ENCODE data around the gene FSCN2.
A peak's percentile ranks its signal among the peaks of the same experiment; 100 is the strongest.

The FSCN2 gene

DNA sequence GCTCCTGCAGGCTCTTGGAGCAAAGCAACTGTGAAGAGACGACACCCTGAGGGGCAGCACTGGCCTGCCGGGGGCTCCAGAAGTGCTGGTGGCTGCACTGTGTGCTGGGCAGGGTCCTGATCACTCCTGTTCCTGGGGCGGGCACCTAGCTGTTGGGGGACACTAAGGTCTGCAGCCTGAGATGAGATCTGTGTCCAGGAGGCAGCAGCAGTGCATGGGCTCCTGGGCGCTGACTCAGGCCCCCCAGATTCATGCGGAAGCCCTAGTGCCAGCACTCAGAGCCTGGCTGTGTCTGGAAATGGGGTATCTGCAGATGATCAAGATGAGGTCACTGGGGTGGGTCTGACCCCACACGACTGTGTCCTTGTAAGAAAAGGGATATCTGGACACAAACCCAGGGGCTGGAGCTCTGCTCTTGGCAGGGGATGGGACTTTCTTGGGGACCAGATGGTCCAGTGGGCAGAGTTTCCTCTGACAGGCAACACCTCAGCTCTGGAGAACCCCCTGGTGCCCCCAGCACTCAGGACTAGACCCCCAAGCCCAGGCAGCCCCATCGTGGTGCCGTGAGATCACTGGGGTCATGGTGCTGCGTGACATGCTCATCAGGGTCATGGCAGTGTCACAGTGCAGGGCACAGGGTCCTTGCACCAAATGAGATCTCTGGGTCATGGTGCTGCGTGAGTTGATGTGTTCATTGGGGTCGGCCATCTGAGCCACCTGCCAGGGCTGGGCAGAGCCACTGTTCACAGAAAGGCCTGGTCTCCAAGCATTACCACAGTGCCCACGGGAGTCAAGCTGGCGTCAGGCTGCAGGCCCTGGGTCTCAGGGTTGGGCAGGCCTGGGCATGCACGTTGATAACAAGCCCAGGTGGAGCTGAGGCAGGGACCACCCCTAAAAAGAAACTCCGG lies 14.5 kb downstream of the FSCN2 start:
- no peak for DNase-seq

DNA sequence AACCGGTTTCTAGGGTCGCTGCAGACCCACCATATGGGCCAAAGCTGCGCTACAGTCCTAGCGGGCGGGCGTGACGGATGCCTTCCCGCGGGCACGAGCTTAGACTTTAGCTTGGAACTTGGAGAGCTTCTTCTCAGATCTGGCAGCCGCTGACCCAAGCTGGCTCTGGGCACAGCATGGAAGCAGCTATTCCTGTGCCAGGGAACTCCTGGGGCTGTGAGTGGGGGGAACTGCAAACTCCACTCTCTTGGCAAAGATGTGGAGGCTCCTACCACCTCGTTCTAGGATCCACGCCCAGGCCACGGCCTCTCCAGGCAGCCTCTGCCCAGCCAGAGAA lies 15.1 kb downstream of the FSCN2 start:
- no peak for DNase-seq

DNA sequence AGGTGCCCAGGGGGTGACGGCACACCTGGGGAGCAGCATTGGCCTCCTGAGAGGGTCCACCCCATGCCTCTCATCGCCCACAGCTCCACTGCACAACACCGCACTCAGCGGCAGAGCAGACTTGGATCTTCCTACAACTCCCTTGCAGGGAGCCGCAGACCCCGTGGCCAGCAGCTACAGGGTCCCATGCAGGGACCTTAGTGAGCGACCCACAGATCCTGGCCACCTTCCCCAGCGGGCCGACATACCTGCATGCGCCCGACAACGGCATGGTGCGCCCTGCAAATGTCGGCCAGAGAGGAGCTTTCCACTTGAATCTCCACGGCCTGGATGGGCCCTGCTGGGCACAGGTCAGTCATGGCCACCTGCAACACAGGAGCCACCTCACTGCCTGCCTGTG lies 15.6 kb downstream of the FSCN2 start:
- no peak for DNase-seq

- no peak for DNase-seq
Measured at GRCh38 chr17:81544281-81544974, 16.3 kb downstream of the FSCN2 start.

DNA sequence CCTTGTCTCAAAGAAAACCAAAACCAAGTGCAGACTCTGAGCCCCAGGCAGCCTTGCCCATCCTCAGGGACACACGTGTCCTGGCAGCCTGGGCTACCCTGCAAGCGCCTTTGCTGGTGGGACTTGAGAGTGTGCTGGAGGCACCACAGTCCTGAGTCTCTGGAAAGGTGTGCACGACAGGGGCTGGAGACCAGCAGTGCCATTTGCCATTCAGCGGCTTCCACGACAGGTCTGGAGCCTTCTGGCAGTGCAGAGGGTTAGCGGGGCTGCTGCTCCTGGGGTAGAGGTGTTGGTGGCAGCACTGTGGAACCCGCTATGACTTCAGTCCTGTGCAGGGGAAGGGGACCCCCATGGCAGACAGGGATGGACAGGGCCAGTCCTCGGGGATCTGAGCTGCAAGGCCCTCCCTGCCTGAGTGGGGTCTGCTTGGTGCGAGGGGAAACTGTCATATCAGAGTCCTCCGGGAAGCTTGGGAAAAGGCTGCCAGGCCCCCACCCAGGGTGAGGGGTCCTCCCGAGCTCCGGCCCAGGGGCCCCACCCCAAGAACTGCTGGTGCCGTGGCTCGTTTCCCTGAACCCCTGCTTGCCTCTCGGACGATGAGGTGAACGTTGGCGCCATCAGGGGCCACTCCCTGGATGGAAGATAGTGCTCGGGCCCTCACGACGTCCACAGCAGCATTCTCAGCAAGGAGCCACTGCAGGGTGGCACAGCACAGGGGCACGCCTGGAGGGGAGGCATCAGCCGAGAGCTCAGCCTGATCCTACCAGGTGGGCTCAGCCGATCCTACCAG lies 17.2 kb downstream of the FSCN2 start:
- DNase-seq, result no peak

DNA sequence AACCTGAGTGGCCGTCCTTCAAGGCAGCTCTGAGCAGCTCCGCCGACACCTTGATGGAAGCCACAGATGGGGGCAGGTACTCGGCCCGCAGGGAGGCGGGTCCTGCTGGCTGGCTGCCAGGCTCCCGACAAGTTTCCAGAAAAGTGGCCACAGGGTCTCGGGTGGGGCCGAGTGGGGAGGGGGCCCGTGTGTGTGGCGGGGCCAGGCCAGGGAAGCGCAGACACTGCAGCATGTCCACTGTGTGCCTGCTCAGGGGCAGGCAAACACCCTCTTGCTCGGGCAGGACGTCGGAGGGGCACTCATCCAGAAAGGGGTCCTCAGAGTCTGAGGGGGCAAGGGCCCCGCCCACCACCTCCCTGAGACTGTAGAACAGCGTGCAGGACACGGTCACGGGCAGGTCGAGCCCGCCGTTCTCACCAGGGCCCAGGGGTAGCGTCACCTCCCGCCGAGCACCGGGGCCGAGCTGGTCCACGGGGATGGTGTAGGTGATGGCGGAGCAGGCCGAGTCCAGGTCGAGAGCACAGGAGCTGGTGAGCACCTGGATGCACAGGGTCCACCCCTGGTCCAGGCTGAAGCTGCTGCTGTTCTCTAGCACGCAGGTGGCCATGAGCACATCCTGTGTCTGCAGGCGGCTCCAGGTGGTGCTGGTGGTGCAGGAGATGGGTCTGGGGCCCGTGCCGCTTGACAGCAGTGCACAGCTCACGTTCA lies 18.9 kb downstream of the FSCN2 start:
- DNase-seq, result no peak

DNA sequence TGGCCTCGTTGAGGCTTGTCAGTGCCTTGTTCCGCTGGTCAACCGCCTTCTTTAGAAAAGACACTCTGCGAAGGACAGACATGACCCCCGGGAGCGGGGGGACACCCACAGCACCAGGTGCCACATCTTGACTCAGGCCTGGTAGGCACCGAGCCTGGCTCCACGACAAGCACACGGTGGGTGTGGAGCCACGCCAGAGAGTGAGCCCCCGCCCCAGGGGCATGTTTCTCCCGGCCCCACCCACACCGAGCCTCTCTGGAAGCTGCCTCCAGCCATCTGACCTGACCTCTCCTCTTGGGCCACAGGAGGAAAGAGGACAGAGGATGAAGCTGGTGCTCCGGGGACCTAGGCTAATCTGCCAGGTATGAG lies 19.4 kb downstream of the FSCN2 start:
- no peak for DNase-seq

- DNase-seq, result no peak
Measured at GRCh38 chr17:81549031-81549557, 20.9 kb downstream of the FSCN2 start.

DNA sequence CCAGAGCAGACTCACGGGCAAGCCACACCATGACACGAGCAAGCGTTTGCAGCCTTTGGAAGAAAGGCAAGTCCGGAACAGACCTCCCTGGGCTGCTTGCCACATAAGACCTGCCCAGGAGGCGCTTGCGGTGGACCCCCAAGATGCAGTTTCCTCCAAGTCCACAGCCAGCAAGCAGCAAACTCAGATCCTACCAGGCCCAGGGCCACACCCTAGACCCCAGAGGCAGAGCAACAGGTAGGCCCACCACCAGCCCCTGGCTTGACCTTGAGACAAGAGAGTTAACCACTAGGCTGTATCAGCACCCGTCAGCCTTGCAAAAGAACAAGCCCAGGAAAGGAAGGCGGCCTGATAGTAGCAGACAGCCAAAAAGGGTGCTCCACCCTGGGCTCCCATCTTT lies 21.6 kb downstream of the FSCN2 start:
- DNase-seq, result no peak

- DNase-seq, result no peak
Measured at GRCh38 chr17:81550285-81550684, 22.1 kb downstream of the FSCN2 start.

DNA sequence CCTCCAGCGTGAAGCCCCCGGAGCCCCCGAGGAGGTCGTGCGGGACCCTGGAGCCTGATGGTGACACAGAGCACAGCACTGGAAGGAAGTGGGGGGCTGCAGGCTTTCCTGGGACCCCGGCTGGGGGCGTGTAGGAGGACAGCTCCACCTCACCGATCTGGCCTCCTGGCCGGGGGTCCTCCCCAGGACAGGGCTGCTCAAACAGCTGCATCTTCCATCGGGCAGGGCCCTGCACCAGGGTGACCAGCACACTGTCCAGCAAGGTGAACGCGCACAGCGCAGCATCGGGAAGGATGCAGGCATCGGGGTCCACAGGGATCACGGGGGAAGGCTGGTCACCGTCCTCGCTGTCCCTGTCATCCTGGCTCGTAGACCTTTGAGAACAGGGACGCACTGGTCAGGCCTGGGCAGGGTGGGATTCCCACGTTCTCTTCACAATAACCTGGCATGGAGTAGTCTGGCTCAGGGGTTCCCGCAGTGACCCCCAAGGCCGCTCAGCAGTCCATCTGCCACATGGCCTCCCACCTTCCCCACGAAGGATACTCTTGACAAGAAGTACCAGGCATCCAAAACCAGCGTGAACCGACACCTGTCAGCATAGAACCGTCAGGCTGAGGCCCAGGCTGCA lies 22.8 kb downstream of the FSCN2 start:
- no peak for DNase-seq

DNA sequence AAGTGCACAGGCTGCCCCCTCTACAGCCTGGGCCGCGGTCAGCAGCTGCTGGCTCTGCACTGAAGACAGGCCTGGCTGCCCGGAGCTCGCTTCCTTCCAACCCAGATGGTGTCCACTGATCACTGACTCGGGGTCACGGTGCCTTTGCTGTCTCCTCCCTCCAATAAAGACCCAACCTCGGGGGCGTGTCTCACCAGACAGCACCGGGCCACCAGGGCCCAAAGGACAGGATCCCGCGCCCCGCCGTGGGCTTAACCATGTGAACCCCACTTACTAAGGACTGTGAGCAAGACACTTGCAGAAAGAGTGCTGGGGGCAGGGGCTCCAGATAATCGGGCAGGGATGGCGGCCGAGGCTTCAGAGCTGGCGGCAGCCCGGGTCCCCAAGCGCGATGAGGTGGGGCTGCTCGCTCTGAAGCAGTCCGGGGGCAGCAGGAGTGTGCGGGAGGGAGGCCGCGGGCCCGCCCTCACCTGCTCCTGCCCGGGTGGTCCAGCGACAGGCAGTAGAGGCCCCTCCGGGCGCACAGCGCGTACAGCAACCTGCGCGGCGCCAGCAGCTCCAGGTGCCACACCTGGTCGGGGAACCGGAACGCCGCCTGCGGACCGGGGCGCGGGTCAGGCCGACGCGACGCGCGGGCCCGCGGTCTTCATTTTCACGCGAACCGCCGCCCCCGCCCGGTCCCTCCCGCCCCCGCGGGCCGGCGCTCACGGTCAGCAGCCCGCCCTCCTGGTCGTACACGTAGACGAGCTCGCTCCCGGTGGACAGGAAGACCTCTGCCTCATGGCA lies 23.5 kb downstream of the FSCN2 start:
- DNase-seq, result peak; percentile 36

GRCh38 chr17:81552244-81553017 lies 24.3 kb downstream of the FSCN2 start, which contains the start of gene FAAP100:
FAAP100 (minus strand) TSS chr17:81552353; CDS start chr17:81552330, 23 bp downstream.
- peak; percentile 88 for DNase-seq

GRCh38 chr17:81553018-81553615 lies 24.9 kb downstream of the FSCN2 start:
- DNase-seq, result peak; percentile 91

DNA sequence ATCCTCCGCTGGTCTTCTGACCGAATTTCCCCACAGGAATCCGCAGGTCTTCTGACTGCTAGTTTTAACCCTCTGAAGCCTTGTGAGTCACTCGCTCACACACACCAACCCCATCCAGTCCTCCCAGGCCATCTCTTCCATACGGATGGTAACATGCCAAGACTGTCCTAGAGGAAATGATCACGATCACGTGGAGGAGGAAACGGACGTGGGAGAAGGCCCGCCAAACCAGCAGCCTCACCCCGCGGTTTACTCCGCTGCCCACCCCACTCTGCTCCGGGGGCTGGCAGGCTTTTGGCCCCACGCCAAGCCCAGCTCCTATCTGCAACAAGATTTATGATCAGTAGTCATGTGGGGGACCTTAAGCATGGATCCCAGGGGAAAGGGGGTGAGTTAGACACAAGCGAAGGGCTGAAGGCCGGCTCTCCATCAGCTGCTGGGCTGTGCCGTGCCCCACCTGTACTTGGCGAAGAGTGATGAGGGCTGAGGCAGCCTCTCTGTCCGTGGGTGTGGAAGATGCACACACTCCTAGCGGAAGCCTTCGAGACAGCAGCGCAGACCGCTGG lies 25.5 kb downstream of the FSCN2 start:
- peak; percentile 76 for DNase-seq

- no peak for DNase-seq
Measured at GRCh38 chr17:81556175-81556691, 28.1 kb downstream of the FSCN2 start.

DNA sequence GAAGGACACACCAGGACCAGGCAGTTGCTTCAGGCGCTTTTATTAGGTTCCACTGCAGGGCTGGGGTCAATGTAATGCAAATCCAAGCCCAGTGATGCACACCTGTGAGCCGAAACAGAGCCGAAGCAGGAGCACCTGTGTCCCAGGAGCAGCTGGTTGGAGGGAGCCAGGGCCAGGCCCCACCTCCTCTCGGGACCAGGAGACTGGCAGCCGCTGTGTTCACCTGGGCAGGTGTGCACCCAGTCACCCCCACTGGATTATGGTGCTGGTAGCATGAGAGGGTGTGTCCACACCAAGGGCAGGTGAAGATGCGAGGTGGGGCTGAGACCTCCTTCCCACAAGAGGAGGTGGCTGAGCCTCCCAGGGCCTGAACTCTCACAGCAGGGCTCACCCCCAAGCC lies 28.7 kb downstream of the FSCN2 start:
- DNase-seq, result no peak

DNA sequence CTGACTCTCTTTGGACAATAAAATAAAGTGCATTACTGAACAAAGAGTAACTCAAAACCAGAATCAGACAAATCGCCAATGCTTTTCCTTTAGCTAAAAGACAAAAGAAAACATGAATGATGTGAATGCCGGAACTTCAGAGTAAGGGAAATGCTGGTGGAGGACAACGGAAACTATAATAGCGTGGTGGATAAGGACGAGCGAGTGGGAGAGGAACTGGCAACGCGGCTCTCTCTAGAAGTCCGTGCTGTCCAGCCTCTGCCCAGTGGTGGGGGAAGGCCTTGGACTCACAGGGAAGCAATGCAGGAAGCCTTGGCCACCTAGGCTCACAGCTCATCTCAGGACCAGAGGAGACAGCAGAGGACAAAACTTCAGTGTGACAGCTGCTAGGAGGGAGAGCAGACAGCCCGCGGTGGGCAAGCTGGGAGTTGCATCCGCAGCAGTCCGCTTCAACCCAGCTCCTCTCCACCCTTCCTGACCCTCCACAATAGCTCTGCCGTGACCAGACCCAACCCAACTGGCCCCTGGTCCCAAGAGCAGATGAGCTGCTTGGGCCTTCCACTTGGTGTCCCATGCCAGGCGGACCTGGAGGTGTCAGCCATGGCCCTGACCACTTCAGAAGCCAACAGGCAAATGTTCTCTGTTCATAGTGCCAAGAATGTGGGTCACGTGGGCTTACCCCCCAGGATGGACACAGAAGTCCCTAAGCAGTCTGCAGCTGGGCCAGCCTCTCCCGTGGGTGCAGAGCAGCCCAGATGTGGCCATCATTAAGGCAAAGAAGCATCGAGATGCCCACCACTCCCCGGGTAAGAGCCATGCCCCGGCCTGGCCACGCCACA lies 29.3 kb downstream of the FSCN2 start:
- DNase-seq, result no peak

GRCh38 chr17:81558115-81558468 lies 29.9 kb downstream of the FSCN2 start:
- no peak for DNase-seq

All from NCI-H82 (cell line).